ENCODE data around the gene ULBP3.

ULBP3 gene

GRCh38 chr6:150058231-150058792 is 10.6 kb downstream of the ULBP3 start:
- Histone ChIP-seq H3K9me3 (ENCODE audit: control insufficient read depth, low read length) (peaks cover 3% of the 10 kb centered on the region), H3K9ac (ENCODE audit: low read length) (no peak overlapping the region), H3K36me3 (ENCODE audit: control insufficient read depth, insufficient read depth, low read length, severe bottlenecking) (no peaks in the 10 kb centered on the region), H3K27me3 (replicated peaks; ENCODE audit: control insufficient read depth, insufficient read depth, low read length) (peaks cover 38% of the 10 kb centered on the region), H3K4me1 (ENCODE audit: control insufficient read depth, insufficient read depth, low read length) (no peaks in the 10 kb centered on the region), H3K4me3 (ENCODE audit: low read length) (no peak overlapping the region)
- no peak for DNase-seq (ENCODE audit: low read depth)

GRCh38 chr6:150057501-150057951 is 11.4 kb downstream of the ULBP3 start:
- H3K27me3 ChIP-seq (replicated peaks; ENCODE audit: control insufficient read depth, insufficient read depth, low read length): peaks cover 43% of the 10 kb centered on the region
- H3K9ac ChIP-seq (ENCODE audit: low read length): no peak overlapping the region
- peaks cover 3% of the 10 kb centered on the region for H3K9me3 ChIP-seq (ENCODE audit: control insufficient read depth, low read length)
- no peak for DNase-seq (ENCODE audit: low read depth)
- H3K4me3 ChIP-seq (ENCODE audit: low read length): no peak overlapping the region
- no peaks in the 10 kb centered on the region for H3K4me1 ChIP-seq (ENCODE audit: control insufficient read depth, insufficient read depth, low read length)
- H3K36me3 ChIP-seq (ENCODE audit: control insufficient read depth, insufficient read depth, low read length, severe bottlenecking): no peaks in the 10 kb centered on the region

- H3K9me3 ChIP-seq (ENCODE audit: control insufficient read depth, low read length): peaks cover 3% of the 10 kb centered on the region
- H3K27me3 ChIP-seq (replicated peaks; ENCODE audit: control insufficient read depth, insufficient read depth, low read length): peaks cover 49% of the 10 kb centered on the region
- no peaks in the 10 kb centered on the region for H3K36me3 ChIP-seq (ENCODE audit: control insufficient read depth, insufficient read depth, low read length, severe bottlenecking)
- no peak overlapping the region for H3K4me3 ChIP-seq (ENCODE audit: low read length)
- no peak for DNase-seq (ENCODE audit: low read depth)
- H3K4me1 ChIP-seq (ENCODE audit: control insufficient read depth, insufficient read depth, low read length): no peaks in the 10 kb centered on the region
- H3K9ac ChIP-seq (ENCODE audit: low read length): no peak overlapping the region
These were observed 12.0 kb downstream of the ULBP3 start for GRCh38 chr6:150056916-150057315.

GRCh38 chr6:150056156-150056555 is 12.8 kb downstream of the ULBP3 start:
- Histone ChIP-seq H3K4me1 (ENCODE audit: control insufficient read depth, insufficient read depth, low read length) (no peaks in the 10 kb centered on the region), H3K4me3 (ENCODE audit: low read length) (no peak overlapping the region), H3K9ac (ENCODE audit: low read length) (no peak overlapping the region), H3K9me3 (ENCODE audit: control insufficient read depth, low read length) (peaks cover 3% of the 10 kb centered on the region), H3K27me3 (replicated peaks; ENCODE audit: control insufficient read depth, insufficient read depth, low read length) (peaks cover 57% of the 10 kb centered on the region), H3K36me3 (ENCODE audit: control insufficient read depth, insufficient read depth, low read length, severe bottlenecking) (no peaks in the 10 kb centered on the region)
- no peak for DNase-seq (ENCODE audit: low read depth)

- H3K4me1 ChIP-seq (ENCODE audit: control insufficient read depth, insufficient read depth, low read length): no peaks in the 10 kb centered on the region
- H3K36me3 ChIP-seq (ENCODE audit: control insufficient read depth, insufficient read depth, low read length, severe bottlenecking): no peaks in the 10 kb centered on the region
These were observed 13.8 kb downstream of the ULBP3 start for GRCh38 chr6:150055131-150055530.

GRCh38 chr6:150053450-150053849 is 15.5 kb downstream of the ULBP3 start:
- Histone ChIP-seq H3K4me3 (ENCODE audit: low read length) (no peak overlapping the region), H3K27me3 (replicated peaks; ENCODE audit: control insufficient read depth, insufficient read depth, low read length) (peaks cover 70% of the 10 kb centered on the region), H3K36me3 (ENCODE audit: control insufficient read depth, insufficient read depth, low read length, severe bottlenecking) (no peaks in the 10 kb centered on the region), H3K4me1 (ENCODE audit: control insufficient read depth, insufficient read depth, low read length) (no peaks in the 10 kb centered on the region), H3K9ac (ENCODE audit: low read length) (no peak overlapping the region), H3K9me3 (ENCODE audit: control insufficient read depth, low read length) (peaks cover 3% of the 10 kb centered on the region)
- no peak for DNase-seq (ENCODE audit: low read depth)

More at GRCh38 chr6:150055131-150055530, 13.8 kb downstream of the ULBP3 start:
- no peak overlapping the region for H3K9ac ChIP-seq (ENCODE audit: low read length)
- no peak for DNase-seq (ENCODE audit: low read depth)
- H3K27me3 ChIP-seq (replicated peaks; ENCODE audit: control insufficient read depth, insufficient read depth, low read length): peaks cover 67% of the 10 kb centered on the region
- no peak overlapping the region for H3K4me3 ChIP-seq (ENCODE audit: low read length)
- H3K9me3 ChIP-seq (ENCODE audit: control insufficient read depth, low read length): peaks cover 3% of the 10 kb centered on the region

- H3K9me3 ChIP-seq (ENCODE audit: control insufficient read depth, low read length): peaks cover 3% of the 10 kb centered on the region
- H3K4me1 ChIP-seq (ENCODE audit: control insufficient read depth, insufficient read depth, low read length): no peaks in the 10 kb centered on the region
- H3K27me3 ChIP-seq (replicated peaks; ENCODE audit: control insufficient read depth, insufficient read depth, low read length): peaks cover 68% of the 10 kb centered on the region
- no peak overlapping the region for H3K4me3 ChIP-seq (ENCODE audit: low read length)
- H3K9ac ChIP-seq (ENCODE audit: low read length): no peak overlapping the region
- no peak for DNase-seq (ENCODE audit: low read depth)
- no peaks in the 10 kb centered on the region for H3K36me3 ChIP-seq (ENCODE audit: control insufficient read depth, insufficient read depth, low read length, severe bottlenecking)
These were observed 18.1 kb downstream of the ULBP3 start for GRCh38 chr6:150050846-150051245.

GRCh38 chr6:150048099-150048498 is 20.8 kb downstream of the ULBP3 start:
- H3K9me3 ChIP-seq (ENCODE audit: control insufficient read depth, low read length): no peaks in the 10 kb centered on the region
- H3K36me3 ChIP-seq (ENCODE audit: control insufficient read depth, insufficient read depth, low read length, severe bottlenecking): no peaks in the 10 kb centered on the region
- H3K4me1 ChIP-seq (ENCODE audit: control insufficient read depth, insufficient read depth, low read length): no peaks in the 10 kb centered on the region
- H3K27me3 ChIP-seq (replicated peaks; ENCODE audit: control insufficient read depth, insufficient read depth, low read length): peaks cover 64% of the 10 kb centered on the region
- no peak for DNase-seq (ENCODE audit: low read depth)
- H3K9ac ChIP-seq (ENCODE audit: low read length): no peak overlapping the region
- H3K4me3 ChIP-seq (ENCODE audit: low read length): no peak overlapping the region

- no peaks in the 10 kb centered on the region for H3K36me3 ChIP-seq (ENCODE audit: control insufficient read depth, insufficient read depth, low read length, severe bottlenecking)
- no peak for DNase-seq (ENCODE audit: low read depth)
- no peak overlapping the region for H3K4me3 ChIP-seq (ENCODE audit: low read length)
- H3K27me3 ChIP-seq (replicated peaks; ENCODE audit: control insufficient read depth, insufficient read depth, low read length): peaks cover 64% of the 10 kb centered on the region
- H3K9me3 ChIP-seq (ENCODE audit: control insufficient read depth, low read length): no peaks in the 10 kb centered on the region
- no peak overlapping the region for H3K9ac ChIP-seq (ENCODE audit: low read length)
- no peaks in the 10 kb centered on the region for H3K4me1 ChIP-seq (ENCODE audit: control insufficient read depth, insufficient read depth, low read length)
These were observed 22.0 kb downstream of the ULBP3 start for GRCh38 chr6:150046943-150047342.

GRCh38 chr6:150044621-150045145 is 24.2 kb downstream of the ULBP3 start:
- Histone ChIP-seq H3K27me3 (replicated peaks; ENCODE audit: control insufficient read depth, insufficient read depth, low read length) (peaks cover 64% of the 10 kb centered on the region), H3K4me1 (ENCODE audit: control insufficient read depth, insufficient read depth, low read length) (no peaks in the 10 kb centered on the region), H3K4me3 (ENCODE audit: low read length) (no peak overlapping the region), H3K36me3 (ENCODE audit: control insufficient read depth, insufficient read depth, low read length, severe bottlenecking) (no peaks in the 10 kb centered on the region), H3K9me3 (ENCODE audit: control insufficient read depth, low read length) (no peaks in the 10 kb centered on the region), H3K9ac (ENCODE audit: low read length) (no peak overlapping the region)
- DNase-seq (ENCODE audit: low read depth): no peak

GRCh38 chr6:150043501-150044412 is 25.2 kb downstream of the ULBP3 start:
- Histone ChIP-seq H3K9ac (ENCODE audit: low read length) (no peak overlapping the region), H3K9me3 (ENCODE audit: control insufficient read depth, low read length) (no peaks in the 10 kb centered on the region), H3K36me3 (ENCODE audit: control insufficient read depth, insufficient read depth, low read length, severe bottlenecking) (no peaks in the 10 kb centered on the region), H3K4me3 (ENCODE audit: low read length) (no peak overlapping the region), H3K4me1 (ENCODE audit: control insufficient read depth, insufficient read depth, low read length) (no peaks in the 10 kb centered on the region), H3K27me3 (replicated peaks; ENCODE audit: control insufficient read depth, insufficient read depth, low read length) (peaks cover 74% of the 10 kb centered on the region)
- no peak for DNase-seq (ENCODE audit: low read depth)

Data from adipocyte (in vitro differentiated cells).